ENCODE measurements around the gene RNF214. TPM values are rescaled to one million over a fixed set of nuclear protein-coding genes. Genes with fewer than 3 reads are reported as not detected.

RNF214 gene
- total RNA-seq, 3 donors from 2014 or later: 16.2 to 17.9 (median 16.9) TPM

- no peaks in the 10 kb centered on the region for H3K4me1 Mint-ChIP-seq (ENCODE audit: low read depth)
- DNase-seq (no peak), ATAC-seq (no peak)
- H3K9me3 Mint-ChIP-seq: no peaks in the 10 kb centered on the region
- no peaks in the 10 kb centered on the region for H3K27me3 Mint-ChIP-seq (ENCODE audit: low read depth)
- H3K4me3 Mint-ChIP-seq: no peak overlapping the region
- peaks cover 51% of the 10 kb centered on the region for H3K36me3 Mint-ChIP-seq (ENCODE audit: insufficient read depth)
These were observed 14.1 kb upstream of the RNF214 start for GRCh38 chr11:117218133-117218915.

GRCh38 chr11:117219001-117219400 lies 13.5 kb upstream of the RNF214 start:
- H3K36me3 Mint-ChIP-seq (ENCODE audit: insufficient read depth): peaks cover 50% of the 10 kb centered on the region
- no peaks in the 10 kb centered on the region for H3K4me1 Mint-ChIP-seq (ENCODE audit: low read depth)

GRCh38 chr11:117219455-117219854 lies 13.0 kb upstream of the RNF214 start:
- no peaks in the 10 kb centered on the region for H3K27me3 Mint-ChIP-seq (ENCODE audit: low read depth)
- H3K4me3 Mint-ChIP-seq: no peak overlapping the region
- no peaks in the 10 kb centered on the region for H3K9me3 Mint-ChIP-seq
- DNase-seq (no peak), ATAC-seq (no peak)
- H3K4me1 Mint-ChIP-seq (ENCODE audit: low read depth): no peaks in the 10 kb centered on the region
- H3K36me3 Mint-ChIP-seq (ENCODE audit: insufficient read depth): peaks cover 50% of the 10 kb centered on the region

More at GRCh38 chr11:117219001-117219400, 13.5 kb upstream of the RNF214 start:
- no peaks in the 10 kb centered on the region for H3K9me3 Mint-ChIP-seq
- H3K4me3 Mint-ChIP-seq: no peak overlapping the region
- DNase-seq (no peak), ATAC-seq (no peak)
- H3K27me3 Mint-ChIP-seq (ENCODE audit: low read depth): no peaks in the 10 kb centered on the region

- H3K27me3 Mint-ChIP-seq (ENCODE audit: low read depth): no peaks in the 10 kb centered on the region
- H3K36me3 Mint-ChIP-seq (ENCODE audit: insufficient read depth): peaks cover 49% of the 10 kb centered on the region
- no peak overlapping the region for H3K4me3 Mint-ChIP-seq
- no peak for ATAC-seq
- DNase-seq: no peak
- no peaks in the 10 kb centered on the region for H3K9me3 Mint-ChIP-seq
- no peaks in the 10 kb centered on the region for H3K4me1 Mint-ChIP-seq (ENCODE audit: low read depth)
These were observed 12.5 kb upstream of the RNF214 start for GRCh38 chr11:117219995-117220394.

- DNase-seq: no peak
- H3K27me3 Mint-ChIP-seq (ENCODE audit: low read depth): no peaks in the 10 kb centered on the region
- H3K4me1 Mint-ChIP-seq (ENCODE audit: low read depth): no peaks in the 10 kb centered on the region
- no peaks in the 10 kb centered on the region for H3K9me3 Mint-ChIP-seq
- no peak for ATAC-seq
- peaks cover 55% of the 10 kb centered on the region for H3K36me3 Mint-ChIP-seq (ENCODE audit: insufficient read depth)
- H3K4me3 Mint-ChIP-seq: no peak overlapping the region
These were observed 11.9 kb upstream of the RNF214 start for GRCh38 chr11:117220568-117220967.

DNA sequence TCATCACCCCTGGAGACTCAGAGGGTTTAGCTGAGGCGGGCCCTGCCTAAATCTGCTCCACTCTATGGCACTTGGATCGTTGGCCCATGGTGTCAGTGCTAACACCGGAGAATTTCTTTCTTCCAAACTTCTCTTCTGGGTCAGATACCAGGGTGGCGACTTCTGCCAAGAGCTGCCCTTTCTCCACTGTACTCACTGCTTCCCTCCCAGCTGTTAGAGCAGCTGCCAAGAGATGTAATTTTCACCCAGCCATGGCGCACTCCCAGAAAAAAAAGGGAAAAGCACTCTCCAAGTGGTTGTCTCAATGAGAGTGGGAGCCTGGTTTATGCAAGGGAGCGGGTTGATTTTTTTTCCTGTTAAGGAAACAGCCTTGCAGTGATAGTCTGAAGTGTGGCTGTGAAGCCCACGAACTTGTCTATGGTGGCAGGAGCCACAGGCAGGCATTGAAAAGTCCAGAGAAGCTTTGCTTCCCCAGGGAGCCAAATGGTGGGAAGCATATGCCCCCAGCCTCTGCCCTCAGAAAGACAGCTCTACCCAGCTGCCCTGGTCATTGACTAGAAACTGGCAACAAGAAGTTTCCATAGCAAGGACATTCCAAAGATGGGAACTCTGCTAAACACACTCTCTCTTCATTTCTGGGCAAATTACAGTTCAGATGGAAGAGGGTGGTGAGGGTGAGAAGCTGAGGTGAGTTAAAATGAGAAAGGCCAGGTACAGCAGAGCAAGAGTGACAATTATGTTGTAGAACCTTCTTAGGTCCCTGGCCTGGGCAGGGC lies 11.3 kb upstream of the RNF214 start:
- ATAC-seq: no peak
- Mint-ChIP-seq H3K27me3 (ENCODE audit: low read depth) (no peaks in the 10 kb centered on the region), H3K36me3 (ENCODE audit: insufficient read depth) (peaks cover 55% of the 10 kb centered on the region), H3K9me3 (no peaks in the 10 kb centered on the region), H3K4me3 (no peak overlapping the region), H3K4me1 (ENCODE audit: low read depth) (no peaks in the 10 kb centered on the region)
- no peak for DNase-seq

DNA sequence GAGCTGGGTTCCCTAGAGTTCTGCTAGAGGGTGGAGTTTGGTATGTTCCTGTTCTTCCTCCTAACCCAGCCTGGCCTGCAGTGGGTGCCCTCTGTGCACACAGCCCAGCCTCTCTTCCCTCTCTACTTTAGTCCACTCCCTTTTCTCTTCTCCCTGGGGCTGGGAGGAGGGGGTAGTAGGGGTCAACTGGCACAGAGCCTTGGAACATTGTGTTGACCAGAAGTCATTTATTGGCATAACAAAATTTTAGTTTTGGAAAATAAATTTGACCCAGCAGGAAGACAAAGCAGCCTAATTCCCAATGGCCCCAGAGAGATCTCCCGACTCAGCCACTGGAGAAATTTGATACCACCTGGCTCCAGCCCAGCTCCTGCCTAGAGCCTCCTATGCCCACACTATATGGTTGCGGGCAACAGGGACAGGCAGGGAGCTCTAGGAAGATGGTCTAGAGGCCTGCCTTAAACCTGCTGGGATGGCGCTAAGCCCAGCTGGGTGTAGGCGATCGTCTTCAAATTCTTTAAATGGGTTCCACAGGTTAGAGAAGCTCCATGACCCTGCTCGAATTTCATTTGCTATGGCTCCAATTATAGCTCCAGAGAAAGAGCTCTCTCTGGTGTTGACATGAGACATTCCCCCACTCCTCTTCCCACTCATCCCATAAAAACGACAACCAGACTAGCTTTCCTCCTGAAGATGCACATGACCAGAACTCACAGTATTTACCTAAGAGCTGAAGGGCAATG lies 10.5 kb upstream of the RNF214 start:
- no peak for ATAC-seq
- H3K27me3 Mint-ChIP-seq (ENCODE audit: low read depth): no peaks in the 10 kb centered on the region
- H3K4me1 Mint-ChIP-seq (ENCODE audit: low read depth): peaks cover 6% of the 10 kb centered on the region
- DNase-seq: no peak
- no peak overlapping the region for H3K4me3 Mint-ChIP-seq
- H3K36me3 Mint-ChIP-seq (ENCODE audit: insufficient read depth): peaks cover 58% of the 10 kb centered on the region
- no peaks in the 10 kb centered on the region for H3K9me3 Mint-ChIP-seq

GRCh38 chr11:117222991-117223740 lies 9.3 kb upstream of the RNF214 start:
- no peak overlapping the region for H3K4me3 Mint-ChIP-seq
- no peaks in the 10 kb centered on the region for H3K9me3 Mint-ChIP-seq
- ATAC-seq: no peak
- H3K27me3 Mint-ChIP-seq (ENCODE audit: low read depth): no peaks in the 10 kb centered on the region
- H3K4me1 Mint-ChIP-seq (ENCODE audit: low read depth): peaks cover 12% of the 10 kb centered on the region
- no peak for DNase-seq
- H3K36me3 Mint-ChIP-seq (ENCODE audit: insufficient read depth): peaks cover 53% of the 10 kb centered on the region

GRCh38 chr11:117223741-117224689 lies 8.5 kb upstream of the RNF214 start:
- ATAC-seq (no peak), DNase-seq (no peak)
- H3K27me3 Mint-ChIP-seq (ENCODE audit: low read depth): no peaks in the 10 kb centered on the region
- H3K4me1 Mint-ChIP-seq (ENCODE audit: low read depth): peaks cover 18% of the 10 kb centered on the region
- H3K9me3 Mint-ChIP-seq: no peaks in the 10 kb centered on the region
- H3K36me3 Mint-ChIP-seq (ENCODE audit: insufficient read depth): peaks cover 54% of the 10 kb centered on the region
- H3K4me3 Mint-ChIP-seq: no peak overlapping the region

GRCh38 chr11:117225553-117226170 lies 6.8 kb upstream of the RNF214 start:
- no peaks in the 10 kb centered on the region for H3K9me3 Mint-ChIP-seq
- ATAC-seq: no peak
- no peaks in the 10 kb centered on the region for H3K27me3 Mint-ChIP-seq (ENCODE audit: low read depth)
- no peak for DNase-seq
- H3K36me3 Mint-ChIP-seq (ENCODE audit: insufficient read depth): peaks cover 54% of the 10 kb centered on the region
- no peak overlapping the region for H3K4me3 Mint-ChIP-seq
- peaks cover 33% of the 10 kb centered on the region for H3K4me1 Mint-ChIP-seq (ENCODE audit: low read depth)

DNA sequence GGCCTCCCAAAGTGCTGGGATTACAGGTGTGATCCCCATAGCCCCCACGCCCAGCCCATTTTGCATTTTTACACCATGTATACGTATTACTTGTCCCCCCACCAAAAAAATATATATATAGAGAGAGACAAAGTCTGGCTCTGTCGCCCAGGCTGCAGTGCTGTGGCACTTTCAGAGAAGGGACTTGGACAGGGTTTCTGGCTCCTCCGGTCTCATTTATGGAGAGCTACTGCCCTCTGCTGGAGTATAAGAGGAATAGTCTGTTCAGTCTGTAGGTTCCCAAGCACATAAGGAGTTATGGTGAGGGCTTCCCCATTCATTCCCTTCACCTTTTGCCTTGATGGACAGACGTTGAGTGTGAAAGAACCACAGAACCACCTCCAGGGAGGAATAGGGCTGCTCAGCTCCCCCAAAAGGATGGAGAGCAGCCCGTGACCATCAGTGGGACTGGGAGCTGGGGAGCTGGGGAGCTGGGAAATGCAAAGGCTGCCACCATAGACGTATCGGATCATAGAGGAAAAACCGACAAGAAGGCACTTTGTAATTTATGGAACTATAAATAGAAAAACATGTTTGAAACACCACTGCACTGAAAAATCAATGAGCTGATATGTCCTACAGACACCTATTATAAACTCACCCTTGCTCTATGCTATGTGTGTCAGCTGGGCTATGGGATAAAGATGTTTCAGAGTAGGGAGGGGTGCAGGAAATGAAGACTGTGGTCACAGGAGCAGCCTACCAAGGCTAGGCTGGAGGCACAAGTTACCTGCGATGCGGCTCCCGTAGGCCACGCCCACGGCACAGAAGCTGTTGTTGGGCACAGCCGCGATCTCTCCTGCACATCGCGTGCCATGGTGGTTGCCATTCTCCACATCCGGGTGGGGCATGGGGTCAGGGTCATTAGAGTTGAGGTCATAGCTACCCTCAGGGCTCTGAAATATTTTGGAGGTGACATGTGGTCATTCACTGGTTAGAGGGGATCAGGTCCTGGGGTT lies 5.8 kb upstream of the RNF214 start:
- peak; percentile 46 to 47 for ATAC-seq
- peaks cover 36% of the 10 kb centered on the region for H3K4me1 Mint-ChIP-seq (ENCODE audit: low read depth)
- H3K4me3 Mint-ChIP-seq: peak overlapping the region; percentile 4
- H3K27me3 Mint-ChIP-seq (ENCODE audit: low read depth): no peaks in the 10 kb centered on the region
- DNase-seq: peak; percentile 21
- no peaks in the 10 kb centered on the region for H3K9me3 Mint-ChIP-seq
- peaks cover 49% of the 10 kb centered on the region for H3K36me3 Mint-ChIP-seq (ENCODE audit: insufficient read depth)

- Mint-ChIP-seq H3K27me3 (ENCODE audit: low read depth) (no peaks in the 10 kb centered on the region), H3K4me1 (ENCODE audit: low read depth) (peaks cover 36% of the 10 kb centered on the region), H3K9me3 (no peaks in the 10 kb centered on the region), H3K36me3 (ENCODE audit: insufficient read depth) (peaks cover 46% of the 10 kb centered on the region), H3K4me3 (no peak overlapping the region)
- DNase-seq (no peak), ATAC-seq (no peak)
These were observed 4.4 kb upstream of the RNF214 start for GRCh38 chr11:117228091-117228490.

Measured in activated T-cell treated with anti-CD3 and anti-CD28 coated beads, Interleukin-2, amount 50 U/mL, for 4 hours (primary cell).